Left ventricle myocardium superior (tissue), 1 donor: ENCODE data around the gene ETF1. TPM values are rescaled to one million over a fixed set of nuclear protein-coding genes. Genes with fewer than 3 reads are reported as not detected.
"Not testable (repeated sequence)": the region's sequence is repeated elsewhere in the genome, so short reads cannot be mapped to it uniquely, and the experiment has no call there.

ENCODE experiments used
- ATAC-seq: fragments of 200-7000 bp; cut with Tn5 transposase; one replicate; pipeline ENCODE4 v1.9.1; 2020; ENCODE audit warnings: mild to moderate bottlenecking, moderate library complexity
- DNase-seq: peaks from one replicate; pipeline ENCODE4 v3.0.0-alpha.2; 2020
- intact Hi-C: fragments of 100-400 bp; cut with micrococcal nuclease; formaldehyde crosslinking; loops from one replicate; pipeline ENCODE4 v1.11.0; 2022
- total RNA-seq: library from RNA; stranded (reverse); fragmentation: NEBNext Ultra II Directional; extraction: Animal tissue kit (Norgen Biotek cat#: 25700); gene quantifications from one replicate; pipeline ENCODE4 v1.2.1, GENCODE V29; 2021
- donor health status: DM: no; HTN: yes; CAD: no; lungs with severe emphysema.

The ETF1 gene
- total RNA-seq, 1 donor from 2014 or later, result 86.2 TPM

GRCh38 chr5:138536665-138537315, 6.2 kb downstream of the ETF1 start:
- peak; percentile 24 for ATAC-seq
- intact Hi-C loops, result no loop called here
- no peak for DNase-seq

GRCh38 chr5:138536215-138536614, 6.8 kb downstream of the ETF1 start:
- no peak for DNase-seq
- intact Hi-C loops, result no loop called here
- ATAC-seq, result peak; percentile 20

- ATAC-seq (no peak), DNase-seq (no peak)
- intact Hi-C loops, result no loop called here
Observed at GRCh38 chr5:138533973-138534941, 8.8 kb downstream of the ETF1 start.

- no peak for ATAC-seq
- intact Hi-C loops, result no loop called here
Observed at GRCh38 chr5:138529812-138530211, 13.2 kb downstream of the ETF1 start.

GRCh38 chr5:138528744-138529469, 14.1 kb downstream of the ETF1 start:
- intact Hi-C loops, result no loop called here
- no peak for DNase-seq
- ATAC-seq, result no peak

More at GRCh38 chr5:138529812-138530211, 13.2 kb downstream of the ETF1 start:
- no peak for DNase-seq

- DNase-seq (no peak), ATAC-seq (no peak)
- intact Hi-C loops, result no loop called here
Observed at GRCh38 chr5:138528208-138528607, 14.8 kb downstream of the ETF1 start.

GRCh38 chr5:138527170-138527569, 15.9 kb downstream of the ETF1 start:
- DNase-seq, result no peak
- no peak for ATAC-seq
- intact Hi-C loops, result no loop called here

- intact Hi-C loops, result no loop called here
- ATAC-seq (no peak), DNase-seq (no peak)
Observed at GRCh38 chr5:138523406-138523805, 19.6 kb downstream of the ETF1 start.

- intact Hi-C loops, result no loop called here
- no peak for DNase-seq
- ATAC-seq, result no peak
Observed at GRCh38 chr5:138520971-138521370, 22.1 kb downstream of the ETF1 start.

GRCh38 chr5:138517437-138517836, 25.6 kb downstream of the ETF1 start:
- intact Hi-C loops, result no loop called here
- ATAC-seq (no peak), DNase-seq (no peak)

- ATAC-seq, result no peak
- intact Hi-C loops, result no loop called here
- DNase-seq, result no peak
Observed at GRCh38 chr5:138515556-138516245, 27.3 kb downstream of the ETF1 start.

GRCh38 chr5:138514021-138514420, 29.0 kb downstream of the ETF1 start:
- intact Hi-C loops, result no loop called here

GRCh38 chr5:138508958-138509357, 34.1 kb downstream of the ETF1 start:
- intact Hi-C loops, result no loop called here
- ATAC-seq (no peak), DNase-seq (no peak)

More at GRCh38 chr5:138514021-138514420, 29.0 kb downstream of the ETF1 start:
- ATAC-seq (no peak), DNase-seq (no peak)

- ATAC-seq, DNase-seq, intact Hi-C loops: not testable (repeated sequence)
Observed at GRCh38 chr5:138507485-138507884, 35.6 kb downstream of the ETF1 start.

GRCh38 chr5:138506370-138507306, 36.4 kb downstream of the ETF1 start:
- DNase-seq (no peak), ATAC-seq (peak; percentile 16)
- intact Hi-C loops, result no loop called here

- ATAC-seq (peak; percentile 86), DNase-seq (peak; percentile 51)
- intact Hi-C loops, result loop anchor here (5.0 kb wide), 1 partner anchor 57 kb away; no protein-coding TSS in a partner anchor
Observed at GRCh38 chr5:138504799-138505198, 38.2 kb downstream of the ETF1 start.

GRCh38 chr5:138503487-138504270, 39.4 kb downstream of the ETF1 start:
- peak; percentile 76 for ATAC-seq
- no peak for DNase-seq
- intact Hi-C loops, result loop anchor here (5.0 kb wide), 1 partner anchor 56 kb away; no protein-coding TSS in a partner anchor
